ENCODE results near the gene USP37.

USP37 gene

DNA sequence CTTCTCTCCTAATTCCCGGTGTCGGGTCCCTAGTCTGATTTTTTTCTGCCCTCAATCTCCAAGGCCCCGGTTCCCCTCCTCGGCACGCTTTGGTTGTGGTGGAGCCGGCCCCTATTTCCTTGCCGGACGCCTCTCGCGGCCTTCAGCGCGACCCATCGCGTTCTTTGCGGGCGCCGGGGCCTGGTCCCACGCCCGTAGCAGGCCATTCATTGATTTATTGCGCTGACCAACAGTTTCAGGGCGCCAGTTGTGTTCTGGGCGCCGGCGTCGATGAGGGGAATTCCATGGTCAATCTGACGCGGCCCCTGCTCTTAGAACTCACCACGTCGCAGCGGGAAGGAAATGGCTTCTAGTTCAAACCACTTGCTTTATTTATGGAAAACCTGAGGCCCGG is 884 bp upstream of the USP37 start:
- DNase-seq (ENCODE audit: low read depth in 1 of 2, low spot score in 1 of 2) = peak in 1 of 2 experiments; percentile 32
- peak overlapping the region; percentile 98 for H3K27ac ChIP-seq (replicated peaks)
- no peaks in the 10 kb centered on the region for H3K27me3 ChIP-seq (ENCODE audit: insufficient read depth, poor library complexity, severe bottlenecking)
- TF ChIP-seq GABPA (IDR thresholded peaks at IDR 0.05; ENCODE audit: low read depth) (no peak), POLR2AphosphoS5 (IDR thresholded peaks at IDR 0.05; ENCODE audit: low read depth) (no peak), SPI1 (IDR thresholded peaks at IDR 0.05; ENCODE audit: borderline replicate concordance, low read depth) (no peak)
- TF ChIP-seq, protein P1, sequence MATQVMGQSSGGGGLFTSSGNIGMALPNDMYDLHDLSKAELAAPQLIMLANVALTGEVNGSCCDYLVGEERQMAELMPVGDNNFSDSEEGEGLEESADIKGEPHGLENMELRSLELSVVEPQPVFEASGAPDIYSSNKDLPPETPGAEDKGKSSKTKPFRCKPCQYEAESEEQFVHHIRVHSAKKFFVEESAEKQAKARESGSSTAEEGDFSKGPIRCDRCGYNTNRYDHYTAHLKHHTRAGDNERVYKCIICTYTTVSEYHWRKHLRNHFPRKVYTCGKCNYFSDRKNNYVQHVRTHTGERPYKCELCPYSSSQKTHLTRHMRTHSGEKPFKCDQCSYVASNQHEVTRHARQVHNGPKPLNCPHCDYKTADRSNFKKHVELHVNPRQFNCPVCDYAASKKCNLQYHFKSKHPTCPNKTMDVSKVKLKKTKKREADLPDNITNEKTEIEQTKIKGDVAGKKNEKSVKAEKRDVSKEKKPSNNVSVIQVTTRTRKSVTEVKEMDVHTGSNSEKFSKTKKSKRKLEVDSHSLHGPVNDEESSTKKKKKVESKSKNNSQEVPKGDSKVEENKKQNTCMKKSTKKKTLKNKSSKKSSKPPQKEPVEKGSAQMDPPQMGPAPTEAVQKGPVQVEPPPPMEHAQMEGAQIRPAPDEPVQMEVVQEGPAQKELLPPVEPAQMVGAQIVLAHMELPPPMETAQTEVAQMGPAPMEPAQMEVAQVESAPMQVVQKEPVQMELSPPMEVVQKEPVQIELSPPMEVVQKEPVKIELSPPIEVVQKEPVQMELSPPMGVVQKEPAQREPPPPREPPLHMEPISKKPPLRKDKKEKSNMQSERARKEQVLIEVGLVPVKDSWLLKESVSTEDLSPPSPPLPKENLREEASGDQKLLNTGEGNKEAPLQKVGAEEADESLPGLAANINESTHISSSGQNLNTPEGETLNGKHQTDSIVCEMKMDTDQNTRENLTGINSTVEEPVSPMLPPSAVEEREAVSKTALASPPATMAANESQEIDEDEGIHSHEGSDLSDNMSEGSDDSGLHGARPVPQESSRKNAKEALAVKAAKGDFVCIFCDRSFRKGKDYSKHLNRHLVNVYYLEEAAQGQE (IDR thresholded peaks at IDR 0.05; ENCODE audit: insufficient replicate concordance, low read depth) = no peak
- TF ChIP-seq, protein P2, sequence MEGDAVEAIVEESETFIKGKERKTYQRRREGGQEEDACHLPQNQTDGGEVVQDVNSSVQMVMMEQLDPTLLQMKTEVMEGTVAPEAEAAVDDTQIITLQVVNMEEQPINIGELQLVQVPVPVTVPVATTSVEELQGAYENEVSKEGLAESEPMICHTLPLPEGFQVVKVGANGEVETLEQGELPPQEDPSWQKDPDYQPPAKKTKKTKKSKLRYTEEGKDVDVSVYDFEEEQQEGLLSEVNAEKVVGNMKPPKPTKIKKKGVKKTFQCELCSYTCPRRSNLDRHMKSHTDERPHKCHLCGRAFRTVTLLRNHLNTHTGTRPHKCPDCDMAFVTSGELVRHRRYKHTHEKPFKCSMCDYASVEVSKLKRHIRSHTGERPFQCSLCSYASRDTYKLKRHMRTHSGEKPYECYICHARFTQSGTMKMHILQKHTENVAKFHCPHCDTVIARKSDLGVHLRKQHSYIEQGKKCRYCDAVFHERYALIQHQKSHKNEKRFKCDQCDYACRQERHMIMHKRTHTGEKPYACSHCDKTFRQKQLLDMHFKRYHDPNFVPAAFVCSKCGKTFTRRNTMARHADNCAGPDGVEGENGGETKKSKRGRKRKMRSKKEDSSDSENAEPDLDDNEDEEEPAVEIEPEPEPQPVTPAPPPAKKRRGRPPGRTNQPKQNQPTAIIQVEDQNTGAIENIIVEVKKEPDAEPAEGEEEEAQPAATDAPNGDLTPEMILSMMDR (IDR thresholded peaks at IDR 0.05; ENCODE audit: insufficient read depth, low read length) = no peak
- peak overlapping the region; percentile 76 for H3K4me3 ChIP-seq (replicated peaks; ENCODE audit: insufficient read depth, low read length)

DNA sequence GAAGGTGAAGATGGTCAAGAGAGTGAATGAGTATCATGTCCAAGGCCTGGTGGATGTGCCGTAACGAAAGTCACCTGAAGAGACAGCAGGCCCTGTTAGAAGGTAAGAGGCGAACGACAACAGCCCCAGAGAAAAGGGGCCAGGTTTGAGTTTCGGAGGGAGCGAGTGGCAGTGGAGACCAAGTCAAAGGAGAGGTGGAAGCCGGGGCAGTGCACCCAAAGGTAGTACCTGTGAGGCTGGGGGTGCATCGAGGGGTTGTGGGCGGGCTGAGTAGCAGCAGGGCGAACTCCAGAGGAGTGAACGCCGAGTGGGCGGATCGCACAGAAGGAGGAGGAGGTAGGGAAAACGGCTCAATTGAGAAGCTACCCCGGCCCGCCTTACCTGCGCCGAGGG is 358 bp downstream of the USP37 start:
- TF ChIP-seq, protein P2 (IDR thresholded peaks at IDR 0.05; ENCODE audit: insufficient read depth, low read length) = no peak
- no peak for TF ChIP-seq SPI1 (IDR thresholded peaks at IDR 0.05; ENCODE audit: borderline replicate concordance, low read depth)
- TF ChIP-seq POLR2AphosphoS5 (IDR thresholded peaks at IDR 0.05; ENCODE audit: low read depth) = no peak
- TF ChIP-seq GABPA (IDR thresholded peaks at IDR 0.05; ENCODE audit: low read depth) = no peak
- TF ChIP-seq, protein P1 (IDR thresholded peaks at IDR 0.05; ENCODE audit: insufficient replicate concordance, low read depth) = no peak
- no peaks in the 10 kb centered on the region for H3K27me3 ChIP-seq (ENCODE audit: insufficient read depth, poor library complexity, severe bottlenecking)
- peak overlapping the region; percentile 76 for H3K4me3 ChIP-seq (replicated peaks; ENCODE audit: insufficient read depth, low read length)
- no peak for DNase-seq (ENCODE audit: low read depth in 1 of 2, low spot score in 1 of 2)
- peak overlapping the region; percentile 98 for H3K27ac ChIP-seq (replicated peaks)

DNA sequence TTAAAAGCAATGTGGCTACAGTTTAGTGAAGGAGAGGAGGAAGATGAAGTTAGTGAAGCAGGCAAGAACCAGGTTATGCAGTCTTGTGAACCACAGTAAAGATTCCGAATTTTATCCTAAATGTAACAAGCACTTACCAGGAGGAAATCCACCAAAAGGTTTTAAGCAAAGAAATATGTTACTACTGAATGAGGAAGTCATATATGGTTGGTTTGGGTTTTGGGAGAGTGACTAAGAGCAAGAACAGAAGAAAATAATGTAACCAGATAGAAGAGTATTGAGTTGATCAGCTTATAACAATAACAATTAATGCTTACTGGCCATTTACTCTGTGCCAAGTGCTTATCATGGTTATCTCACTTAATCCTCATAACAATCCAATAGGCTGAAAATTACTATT is 1.9 kb downstream of the USP37 start:
- Histone ChIP-seq H3K27ac (replicated peaks) (peak overlapping the region; percentile 29), H3K27me3 (ENCODE audit: insufficient read depth, poor library complexity, severe bottlenecking) (no peaks in the 10 kb centered on the region), H3K4me3 (replicated peaks; ENCODE audit: insufficient read depth, low read length) (no peak overlapping the region)
- DNase-seq (ENCODE audit: low read depth in 1 of 2, low spot score in 1 of 2) = no peak
- TF ChIP-seq SPI1 (IDR thresholded peaks at IDR 0.05; ENCODE audit: borderline replicate concordance, low read depth) (peak; percentile 87; the same call in 1 of the 2 replicates), POLR2AphosphoS5 (IDR thresholded peaks at IDR 0.05; ENCODE audit: low read depth) (no peak)

DNA sequence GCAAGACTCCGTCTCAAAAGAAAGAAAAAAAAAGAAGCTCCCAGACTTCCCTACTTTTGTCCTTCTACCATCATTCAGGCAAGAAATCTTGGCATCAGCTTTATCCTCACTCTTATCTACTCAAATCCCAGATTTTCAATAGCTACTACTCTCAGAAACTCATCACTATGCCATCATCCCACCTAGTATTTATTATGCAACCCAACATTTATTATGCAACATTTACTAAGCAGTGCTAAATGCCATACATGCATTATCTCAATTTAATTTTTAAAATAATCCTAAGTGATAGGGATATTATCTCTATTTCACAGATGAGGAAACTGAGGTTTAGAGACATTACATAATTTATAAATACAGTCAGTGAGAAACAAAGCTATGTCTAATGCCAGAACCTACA is 4.1 kb downstream of the USP37 start:
- no peak for DNase-seq (ENCODE audit: low read depth in 1 of 2, low spot score in 1 of 2)
- Histone ChIP-seq H3K27ac (replicated peaks) (no peak overlapping the region), H3K4me3 (replicated peaks; ENCODE audit: insufficient read depth, low read length) (no peak overlapping the region), H3K27me3 (ENCODE audit: insufficient read depth, poor library complexity, severe bottlenecking) (no peaks in the 10 kb centered on the region)
- TF ChIP-seq, protein P2 (IDR thresholded peaks at IDR 0.05; ENCODE audit: insufficient read depth, low read length) = no peak
- no peak for TF ChIP-seq GABPA (IDR thresholded peaks at IDR 0.05; ENCODE audit: low read depth)
- no peak for TF ChIP-seq POLR2AphosphoS5 (IDR thresholded peaks at IDR 0.05; ENCODE audit: low read depth)
- TF ChIP-seq, protein P1 (IDR thresholded peaks at IDR 0.05; ENCODE audit: insufficient replicate concordance, low read depth) = no peak
- no peak for TF ChIP-seq SPI1 (IDR thresholded peaks at IDR 0.05; ENCODE audit: borderline replicate concordance, low read depth)

Measured in HL-60 (cell line).